GM21423 (cell line): ENCODE data around the gene CATSPERZ.

Experiments
- ATAC-seq: cut with Tn5 transposase; IDR thresholded peaks from one replicate; pipeline ENCODE4 v1.9.1; 2021; ENCODE audit warnings: mild to moderate bottlenecking, moderate library complexity; ENCODE audit not compliant: unreplicated experiment

Gene CATSPERZ

GRCh38 chr11:64352995-64353714 lies 53.0 kb downstream of the CATSPERZ start:
- no peak for ATAC-seq

GRCh38 chr11:64353715-64354506 lies 53.8 kb downstream of the CATSPERZ start:
- no peak for ATAC-seq
